ENCODE results near the gene SNAPC5. TPM values are rescaled to one million over a fixed set of nuclear protein-coding genes. Genes with fewer than 3 reads are reported as not detected.
"Not testable (repeated sequence)": the region's sequence is repeated elsewhere in the genome, so short reads cannot be mapped to it uniquely, and the experiment has no call there.

SNAPC5 gene
- total and polyA plus RNA-seq, 5 donors = 33.9 to 60.8 (median 43.8) TPM

- H3K9me3 ChIP-seq (ENCODE audit: control insufficient read depth, low read length) = no peaks in the 10 kb centered on the region
- intact Hi-C loops (cut with DNase I) = loop anchor here in 1 of 4 donors (2.0 kb wide), 1 partner anchor 119 kb away; the partner anchor contains the start of gene MAP2K1
- H3K4me1 ChIP-seq (ENCODE audit: control insufficient read depth, insufficient read depth, low read length) = no peaks in the 10 kb centered on the region
- WGBS = 0% methylated on average over 13 of the region's 13 CpGs
- DNase-seq (no peak), ATAC-seq (no peak)
- H3K4me3 ChIP-seq (ENCODE audit: low read length) = peak overlapping the region; percentile 75
- no peaks in the 10 kb centered on the region for H3K27me3 ChIP-seq (ENCODE audit: control insufficient read depth, insufficient read depth)
- peak overlapping the region; percentile 94 for H3K27ac ChIP-seq (ENCODE audit: low read length)
Measured at GRCh38 chr15:66505430-66505811, 7.9 kb upstream of the SNAPC5 start.

GRCh38 chr15:66504563-66505429 is 7.2 kb upstream of the SNAPC5 start, which contains the start of the genes RPL4 and ZWILCH:
Gene RPL4 (minus strand): TSS chr15:66504855. CDS start chr15:66504790, 65 bp downstream.
Gene ZWILCH (plus strand): TSS chr15:66505326. CDS start chr15:66505339, 13 bp downstream.
- DNase-seq = peak; percentile 88 to 92 (median 92)
- H3K9me3 ChIP-seq (ENCODE audit: control insufficient read depth, low read length) = no peaks in the 10 kb centered on the region
- ATAC-seq = peak; percentile 96
- under 1% methylated on average over 46 of the region's 46 CpGs for WGBS
- H3K4me3 ChIP-seq (ENCODE audit: low read length) = peak within 1 kb of the TSS; percentile 75
- H3K27me3 ChIP-seq (ENCODE audit: control insufficient read depth, insufficient read depth) = no peaks in the 10 kb centered on the region
- no peaks in the 10 kb centered on the region for H3K4me1 ChIP-seq (ENCODE audit: control insufficient read depth, insufficient read depth, low read length)
- peak within 1 kb of the TSS; percentile 94 for H3K27ac ChIP-seq (ENCODE audit: low read length)
- intact Hi-C loops (cut with DNase I) = loop anchor here in 1 of 4 donors (2.0 kb wide), 1 partner anchor 118 kb away; the partner anchor contains the start of gene MAP2K1

- no peaks in the 10 kb centered on the region for H3K4me1 ChIP-seq (ENCODE audit: control insufficient read depth, insufficient read depth, low read length)
- no peaks in the 10 kb centered on the region for H3K27me3 ChIP-seq (ENCODE audit: control insufficient read depth, insufficient read depth)
- intact Hi-C loops (cut with DNase I) = loop anchor here in 1 of 4 donors (2.0 kb wide), 1 partner anchor 117 kb away; the partner anchor contains the start of gene MAP2K1
- no peaks in the 10 kb centered on the region for H3K9me3 ChIP-seq (ENCODE audit: control insufficient read depth, low read length)
- DNase-seq (no peak), ATAC-seq (peak in 1 of 2 donors; percentile 1)
- H3K27ac ChIP-seq (ENCODE audit: low read length) = peak overlapping the region; percentile 94
- under 1% methylated on average over 12 of the region's 12 CpGs for WGBS
- peak overlapping the region; percentile 75 for H3K4me3 ChIP-seq (ENCODE audit: low read length)
Measured at GRCh38 chr15:66503780-66504562, 6.4 kb upstream of the SNAPC5 start.

GRCh38 chr15:66503041-66503648 is 5.6 kb upstream of the SNAPC5 start:
- H3K9me3 ChIP-seq (ENCODE audit: control insufficient read depth, low read length); intact Hi-C loops (cut with DNase I); H3K27ac ChIP-seq (ENCODE audit: low read length); DNase-seq; H3K4me1 ChIP-seq (ENCODE audit: control insufficient read depth, insufficient read depth, low read length); H3K27me3 ChIP-seq (ENCODE audit: control insufficient read depth, insufficient read depth); ATAC-seq: not testable (repeated sequence)
- H3K4me3 ChIP-seq (ENCODE audit: low read length) = peak overlapping the region; percentile 75
- WGBS = 49% methylated on average over 13 of the region's 13 CpGs

GRCh38 chr15:66502491-66502890 is 4.9 kb upstream of the SNAPC5 start:
- 77% methylated on average over 10 of the region's 10 CpGs for WGBS
- Histone ChIP-seq H3K27ac (ENCODE audit: low read length) (no peak overlapping the region), H3K9me3 (ENCODE audit: control insufficient read depth, low read length) (no peaks in the 10 kb centered on the region), H3K27me3 (ENCODE audit: control insufficient read depth, insufficient read depth) (no peaks in the 10 kb centered on the region), H3K4me3 (ENCODE audit: low read length) (no peak overlapping the region), H3K4me1 (ENCODE audit: control insufficient read depth, insufficient read depth, low read length) (no peaks in the 10 kb centered on the region)
- intact Hi-C loops (cut with DNase I) = no loop called here
- no peak for DNase-seq
- ATAC-seq = no peak

- H3K4me1 ChIP-seq (ENCODE audit: control insufficient read depth, insufficient read depth, low read length); ATAC-seq; H3K27ac ChIP-seq (ENCODE audit: low read length); intact Hi-C loops (cut with DNase I); H3K9me3 ChIP-seq (ENCODE audit: control insufficient read depth, low read length); H3K4me3 ChIP-seq (ENCODE audit: low read length); DNase-seq; H3K27me3 ChIP-seq (ENCODE audit: control insufficient read depth, insufficient read depth): not testable (repeated sequence)
- 81% methylated on average over 7 of the region's 7 CpGs for WGBS
Measured at GRCh38 chr15:66500346-66500745, 2.8 kb upstream of the SNAPC5 start.

- H3K27me3 ChIP-seq (ENCODE audit: control insufficient read depth, insufficient read depth) = no peaks in the 10 kb centered on the region
- intact Hi-C loops (cut with DNase I) = loop anchor here in 2 of 4 donors (10.0 kb wide), 2 partner anchors 104 to 114 kb away; partner anchors contain the start of gene MAP2K1 (in 1 of the 2)
- no peak for ATAC-seq
- no peak for DNase-seq
- H3K9me3 ChIP-seq (ENCODE audit: control insufficient read depth, low read length) = no peaks in the 10 kb centered on the region
- no peak overlapping the region for H3K27ac ChIP-seq (ENCODE audit: low read length)
- H3K4me3 ChIP-seq (ENCODE audit: low read length) = no peak overlapping the region
- WGBS = 46% methylated on average over 3 of the region's 3 CpGs
- peaks cover 3% of the 10 kb centered on the region for H3K4me1 ChIP-seq (ENCODE audit: control insufficient read depth, insufficient read depth, low read length)
Measured at GRCh38 chr15:66498501-66499386, 1.2 kb upstream of the SNAPC5 start.

- peak; percentile 37 to 49 for ATAC-seq
- no peaks in the 10 kb centered on the region for H3K9me3 ChIP-seq (ENCODE audit: control insufficient read depth, low read length)
- DNase-seq = no peak
- 17% methylated on average over 17 of the region's 17 CpGs for WGBS
- H3K4me1 ChIP-seq (ENCODE audit: control insufficient read depth, insufficient read depth, low read length) = peaks cover 3% of the 10 kb centered on the region
- H3K4me3 ChIP-seq (ENCODE audit: low read length) = peak overlapping the region; percentile 81
- intact Hi-C loops (cut with DNase I) = loop anchor here in 2 of 4 donors (10.0 kb wide), 2 partner anchors 102 to 112 kb away; partner anchors contain the start of gene MAP2K1 (in 1 of the 2)
- H3K27me3 ChIP-seq (ENCODE audit: control insufficient read depth, insufficient read depth) = no peaks in the 10 kb centered on the region
- peak overlapping the region; percentile 89 for H3K27ac ChIP-seq (ENCODE audit: low read length)
Measured at GRCh38 chr15:66496951-66497501, 536 bp downstream of the SNAPC5 start.

GRCh38 chr15:66494262-66494661 is 3.3 kb downstream of the SNAPC5 start:
- Histone ChIP-seq H3K27me3 (ENCODE audit: control insufficient read depth, insufficient read depth) (no peaks in the 10 kb centered on the region), H3K4me3 (ENCODE audit: low read length) (no peak overlapping the region), H3K9me3 (ENCODE audit: control insufficient read depth, low read length) (no peaks in the 10 kb centered on the region), H3K4me1 (ENCODE audit: control insufficient read depth, insufficient read depth, low read length) (peaks cover 3% of the 10 kb centered on the region), H3K27ac (ENCODE audit: low read length) (no peak overlapping the region)
- 77% methylated on average over 2 of the region's 2 CpGs for WGBS
- DNase-seq (no peak), ATAC-seq (no peak)
- intact Hi-C loops (cut with DNase I) = loop anchor here in 2 of 4 donors (10.0 kb wide), 2 partner anchors 99 to 109 kb away; partner anchors contain the start of gene MAP2K1 (in 1 of the 2)

All from right cardiac atrium (tissue), 5 donors.